HEK293T (cell line): ENCODE results near the gene C3orf52.

Experiments
- ARNT ChIP-seq: fragments of 450-650 bp; IDR thresholded peaks from 2 replicates; pipeline ENCODE4 v1.6.1; 2017; ENCODE audit warnings: mild to moderate bottlenecking
- BHLHE40 ChIP-seq: fragments of 450-650 bp; IDR thresholded peaks from 2 replicates; pipeline ENCODE4 v1.6.1; 2016; ENCODE audit warnings: mild to moderate bottlenecking, moderate library complexity, borderline replicate concordance
- ELF4 ChIP-seq: fragments of 450-650 bp; IDR thresholded peaks from 2 replicates; pipeline ENCODE4 v1.6.1; 2017; ENCODE audit warnings: antibody characterized with exemption
- FOXA1 ChIP-seq: fragments of 450-650 bp; IDR thresholded peaks from 2 replicates; pipeline ENCODE4 v1.6.1; 2016; ENCODE audit warnings: mild to moderate bottlenecking
- FOXK2 ChIP-seq: fragments of 450-650 bp; IDR thresholded peaks from 2 replicates; pipeline ENCODE4 v1.6.1; 2016; ENCODE audit warnings: mild to moderate bottlenecking
- FOXM1 ChIP-seq: fragments of 450-650 bp; IDR thresholded peaks from 2 replicates; pipeline ENCODE4 v1.6.1; 2017; ENCODE audit warnings: mild to moderate bottlenecking, borderline replicate concordance
- HDGF ChIP-seq: fragments of 450-650 bp; IDR thresholded peaks from 2 replicates; pipeline ENCODE4 v1.6.1; 2017; ENCODE audit warnings: antibody characterized with exemption, borderline replicate concordance
- NFRKB ChIP-seq: fragments of 450-650 bp; IDR thresholded peaks from 2 replicates; pipeline ENCODE4 v1.6.1; 2016; ENCODE audit warnings: mild to moderate bottlenecking, moderate library complexity
- SP1 ChIP-seq: fragments of 450-650 bp; IDR thresholded peaks from 2 replicates; pipeline ENCODE4 v1.6.1; 2017
- TARDBP ChIP-seq: fragments of 450-650 bp; IDR thresholded peaks from 2 replicates; pipeline ENCODE4 v1.6.1; 2016
- ZNF384 ChIP-seq: fragments of 450-650 bp; IDR thresholded peaks from 2 replicates; pipeline ENCODE4 v1.6.1; 2016
- TF ChIP-seq, protein P1 (sequence below): fragments of 450-650 bp; IDR thresholded peaks from 2 replicates; pipeline ENCODE4 v1.6.1; 2016

DNA sequence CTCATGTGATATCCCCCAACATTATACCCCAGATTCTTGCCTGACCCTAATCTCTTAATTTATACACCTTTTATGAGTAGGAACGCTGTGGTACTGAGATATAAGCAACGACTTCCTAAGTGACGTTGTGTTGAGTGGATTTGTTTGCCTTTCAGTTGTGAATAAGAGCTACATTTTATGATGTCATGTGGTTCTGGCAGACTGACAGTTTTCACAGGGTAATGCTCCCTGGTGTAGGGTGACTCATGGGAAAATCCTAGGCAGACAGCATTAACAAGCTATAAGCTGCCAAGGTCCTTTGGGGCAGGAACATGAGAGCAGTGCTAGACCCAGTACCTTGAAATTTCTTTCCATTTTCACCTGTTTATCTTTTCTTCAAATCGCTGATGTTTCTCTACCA, 11.2 kb downstream of the C3orf52 start:
- no peak for TF ChIP-seq HDGF
- no peak for TF ChIP-seq ZNF384
- TF ChIP-seq ELF4 = no peak
- TF ChIP-seq FOXK2 = no peak
- TF ChIP-seq ARNT = no peak
- TF ChIP-seq BHLHE40 = no peak
- no peak for TF ChIP-seq FOXM1
- no peak for TF ChIP-seq SP1
- no peak for TF ChIP-seq FOXA1
- no peak for TF ChIP-seq TARDBP
- TF ChIP-seq, protein P1, sequence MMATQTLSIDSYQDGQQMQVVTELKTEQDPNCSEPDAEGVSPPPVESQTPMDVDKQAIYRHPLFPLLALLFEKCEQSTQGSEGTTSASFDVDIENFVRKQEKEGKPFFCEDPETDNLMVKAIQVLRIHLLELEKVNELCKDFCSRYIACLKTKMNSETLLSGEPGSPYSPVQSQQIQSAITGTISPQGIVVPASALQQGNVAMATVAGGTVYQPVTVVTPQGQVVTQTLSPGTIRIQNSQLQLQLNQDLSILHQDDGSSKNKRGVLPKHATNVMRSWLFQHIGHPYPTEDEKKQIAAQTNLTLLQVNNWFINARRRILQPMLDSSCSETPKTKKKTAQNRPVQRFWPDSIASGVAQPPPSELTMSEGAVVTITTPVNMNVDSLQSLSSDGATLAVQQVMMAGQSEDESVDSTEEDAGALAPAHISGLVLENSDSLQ = peak; percentile 87
- TF ChIP-seq NFRKB = no peak
